ENCODE measurements around the gene CDK17. TPM values are rescaled to one million over a fixed set of nuclear protein-coding genes. Genes with fewer than 3 reads are reported as not detected.
A peak's percentile ranks its signal among the peaks of the same experiment; 100 is the strongest.

CDK17 gene
- total RNA-seq, 8 experiments from 2014 or later, result 28.5 to 61.1 (median 45.5) TPM

GRCh38 chr12:96314723-96315122, 85.5 kb downstream of the CDK17 start:
- in situ Hi-C loops (cut with MboI; ENCODE audit: low pct_unique_long_range_greater_than_20kb in 2 of 9, low sequenced_read_pairs in 9 of 9, unreplicated experiment in 9 of 9), result no loop called here
- peaks cover 5 to 6% of the 10 kb centered on the region in 2 donors for H3K4me1 ChIP-seq (replicated peaks in 1 of 2)
- H3K4me3 ChIP-seq, result no peak overlapping the region
- peak in 1 of 8 experiments; percentile 26 for ATAC-seq (replicated peaks in 6 of 8)
- H3K27ac ChIP-seq, result no peak overlapping the region
- 0 to 100% (median 63%) methylated on average over 1 to 2 of the region's 2 CpGs for WGBS, 10 experiments

GRCh38 chr12:96313606-96314005, 86.6 kb downstream of the CDK17 start:
- no peak overlapping the region for H3K27ac ChIP-seq
- in situ Hi-C loops (cut with MboI; ENCODE audit: low pct_unique_long_range_greater_than_20kb in 2 of 9, low sequenced_read_pairs in 9 of 9, unreplicated experiment in 9 of 9), result no loop called here
- H3K4me1 ChIP-seq (replicated peaks in 1 of 2), result peaks cover 5 to 6% of the 10 kb centered on the region in 2 donors
- no peak for ATAC-seq (replicated peaks in 6 of 8)
- H3K4me3 ChIP-seq, result no peak overlapping the region

- ATAC-seq (replicated peaks in 6 of 8), result no peak
- in situ Hi-C loops (cut with MboI; ENCODE audit: low pct_unique_long_range_greater_than_20kb in 2 of 9, low sequenced_read_pairs in 9 of 9, unreplicated experiment in 9 of 9), result no loop called here
- Histone ChIP-seq H3K27ac (no peak overlapping the region), H3K4me3 (no peak overlapping the region), H3K4me1 (replicated peaks in 1 of 2) (peaks cover 5 to 6% of the 10 kb centered on the region in 2 donors)
- 90 to 100% (median 100%) methylated on average over 1 of the region's 1 CpG; no CpG with 5 or more reads in 1 of the 10 experiments for WGBS, 10 experiments
Measured at GRCh38 chr12:96311191-96311590, 89.0 kb downstream of the CDK17 start.

GRCh38 chr12:96310067-96310466, 90.2 kb downstream of the CDK17 start:
- Histone ChIP-seq H3K27ac (no peak overlapping the region), H3K4me3 (no peak overlapping the region), H3K4me1 (replicated peaks in 1 of 2) (peaks cover 0 to 2% of the 10 kb centered on the region in 2 donors)
- in situ Hi-C loops (cut with MboI; ENCODE audit: low pct_unique_long_range_greater_than_20kb in 2 of 9, low sequenced_read_pairs in 9 of 9, unreplicated experiment in 9 of 9), result no loop called here
- 50 to 100% (median 94%) methylated on average over 1 to 3 of the region's 3 CpGs for WGBS, 10 experiments
- ATAC-seq (replicated peaks in 6 of 8), result no peak

GRCh38 chr12:96308881-96309280, 91.4 kb downstream of the CDK17 start:
- H3K27ac ChIP-seq, result no peak overlapping the region
- 60 to 100% (median 73%) methylated on average over 1 of the region's 1 CpG; no CpG with 5 or more reads in 4 of the 10 experiments for WGBS, 10 experiments
- no peak overlapping the region for H3K4me3 ChIP-seq
- in situ Hi-C loops (cut with MboI; ENCODE audit: low pct_unique_long_range_greater_than_20kb in 2 of 9, low sequenced_read_pairs in 9 of 9, unreplicated experiment in 9 of 9), result no loop called here
- H3K4me1 ChIP-seq (replicated peaks in 1 of 2), result no peaks in the 10 kb centered on the region
- ATAC-seq (replicated peaks in 6 of 8), result no peak

- in situ Hi-C loops (cut with MboI; ENCODE audit: low pct_unique_long_range_greater_than_20kb in 2 of 9, low sequenced_read_pairs in 9 of 9, unreplicated experiment in 9 of 9), result no loop called here
- 80 to 100% (median 93%) methylated on average over 1 to 3 of the region's 3 CpGs; no CpG with 5 or more reads in 3 of the 10 experiments for WGBS, 10 experiments
- no peak overlapping the region for H3K27ac ChIP-seq
- peaks cover 4 to 7% of the 10 kb centered on the region in 2 donors for H3K4me1 ChIP-seq (replicated peaks in 1 of 2)
- H3K4me3 ChIP-seq, result no peak overlapping the region
- ATAC-seq (replicated peaks in 6 of 8), result no peak
Measured at GRCh38 chr12:96305665-96306064, 94.6 kb downstream of the CDK17 start.

- no peak overlapping the region for H3K27ac ChIP-seq
- no peak overlapping the region for H3K4me3 ChIP-seq
- H3K4me1 ChIP-seq (replicated peaks in 1 of 2), result peaks cover 4 to 7% of the 10 kb centered on the region in 2 donors
- peak in 2 of 8 experiments; percentile 21 to 44 for ATAC-seq (replicated peaks in 6 of 8)
- in situ Hi-C loops (cut with MboI; ENCODE audit: low pct_unique_long_range_greater_than_20kb in 2 of 9, low sequenced_read_pairs in 9 of 9, unreplicated experiment in 9 of 9), result no loop called here
Measured at GRCh38 chr12:96303653-96304052, 96.6 kb downstream of the CDK17 start.

- peaks cover 4 to 7% of the 10 kb centered on the region in 2 donors for H3K4me1 ChIP-seq (replicated peaks in 1 of 2)
- in situ Hi-C loops (cut with MboI; ENCODE audit: low pct_unique_long_range_greater_than_20kb in 2 of 9, low sequenced_read_pairs in 9 of 9, unreplicated experiment in 9 of 9), result no loop called here
- WGBS, 10 experiments, result 0 to 89% (median 46%) methylated on average over 1 to 2 of the region's 2 CpGs
- no peak overlapping the region for H3K4me3 ChIP-seq
- H3K27ac ChIP-seq, result no peak overlapping the region
- peak in 2 of 8 experiments; percentile 39 to 85 for ATAC-seq (replicated peaks in 6 of 8)
Measured at GRCh38 chr12:96302687-96303310, 97.4 kb downstream of the CDK17 start.

- WGBS, 10 experiments, result 76 to 100% (median 94%) methylated on average over 3 to 4 of the region's 4 CpGs
- in situ Hi-C loops (cut with MboI; ENCODE audit: low pct_unique_long_range_greater_than_20kb in 2 of 9, low sequenced_read_pairs in 9 of 9, unreplicated experiment in 9 of 9), result no loop called here
- Histone ChIP-seq H3K4me3 (no peak overlapping the region), H3K27ac (no peak overlapping the region), H3K4me1 (replicated peaks in 1 of 2) (peaks cover 4 to 7% of the 10 kb centered on the region in 2 donors)
- no peak for ATAC-seq (replicated peaks in 6 of 8)
Measured at GRCh38 chr12:96301732-96302131, 98.5 kb downstream of the CDK17 start.

GRCh38 chr12:96300064-96300463, 100.2 kb downstream of the CDK17 start:
- Histone ChIP-seq H3K27ac (no peak overlapping the region), H3K4me1 (replicated peaks in 1 of 2) (peaks cover 4 to 7% of the 10 kb centered on the region in 2 donors), H3K4me3 (no peak overlapping the region)
- in situ Hi-C loops (cut with MboI; ENCODE audit: low pct_unique_long_range_greater_than_20kb in 2 of 9, low sequenced_read_pairs in 9 of 9, unreplicated experiment in 9 of 9), result no loop called here
- 91 to 100% (median 96%) methylated on average over 1 to 5 of the region's 5 CpGs; no CpG with 5 or more reads in 1 of the 10 experiments for WGBS, 10 experiments
- no peak for ATAC-seq (replicated peaks in 6 of 8)

GRCh38 chr12:96297504-96297903, 102.7 kb downstream of the CDK17 start:
- no peaks in the 10 kb centered on the region for H3K4me1 ChIP-seq (replicated peaks in 1 of 2)
- in situ Hi-C loops (cut with MboI; ENCODE audit: low pct_unique_long_range_greater_than_20kb in 2 of 9, low sequenced_read_pairs in 9 of 9, unreplicated experiment in 9 of 9), result no loop called here
- 80 to 100% (median 95%) methylated on average over 1 to 4 of the region's 4 CpGs; no CpG with 5 or more reads in 2 of the 10 experiments for WGBS, 10 experiments

GRCh38 chr12:96295532-96296160, 104.6 kb downstream of the CDK17 start:
- in situ Hi-C loops (cut with MboI; ENCODE audit: low pct_unique_long_range_greater_than_20kb in 2 of 9, low sequenced_read_pairs in 9 of 9, unreplicated experiment in 9 of 9), result no loop called here
- Histone ChIP-seq H3K27ac (no peak overlapping the region), H3K4me1 (replicated peaks in 1 of 2) (no peaks in the 10 kb centered on the region), H3K4me3 (no peak overlapping the region)
- WGBS, 10 experiments, result 59 to 100% (median 90%) methylated on average over 1 to 6 of the region's 6 CpGs
- no peak for ATAC-seq (replicated peaks in 6 of 8)

More at GRCh38 chr12:96297504-96297903, 102.7 kb downstream of the CDK17 start:
- no peak for ATAC-seq (replicated peaks in 6 of 8)
- Histone ChIP-seq H3K27ac (no peak overlapping the region), H3K4me3 (no peak overlapping the region)

GRCh38 chr12:96294831-96295230, 105.4 kb downstream of the CDK17 start:
- Histone ChIP-seq H3K4me1 (replicated peaks in 1 of 2) (no peaks in the 10 kb centered on the region), H3K4me3 (no peak overlapping the region), H3K27ac (no peak overlapping the region)
- in situ Hi-C loops (cut with MboI; ENCODE audit: low pct_unique_long_range_greater_than_20kb in 2 of 9, low sequenced_read_pairs in 9 of 9, unreplicated experiment in 9 of 9), result no loop called here
- 18 to 100% (median 91%) methylated on average over 2 to 3 of the region's 3 CpGs for WGBS, 10 experiments
- no peak for ATAC-seq (replicated peaks in 6 of 8)

GRCh38 chr12:96293093-96293492, 107.1 kb downstream of the CDK17 start:
- ATAC-seq (replicated peaks in 6 of 8), result no peak
- H3K4me3 ChIP-seq, result no peak overlapping the region
- in situ Hi-C loops (cut with MboI; ENCODE audit: low pct_unique_long_range_greater_than_20kb in 2 of 9, low sequenced_read_pairs in 9 of 9, unreplicated experiment in 9 of 9), result no loop called here
- H3K4me1 ChIP-seq (replicated peaks in 1 of 2), result no peaks in the 10 kb centered on the region
- H3K27ac ChIP-seq, result no peak overlapping the region
- 100% methylated on average over 1 to 2 of the region's 2 CpGs; no CpG with 5 or more reads in 3 of the 10 experiments for WGBS, 10 experiments

All from motor neuron (in vitro differentiated cells).